ENCODE measurements around the gene FUT9. TPM values are rescaled to one million over a fixed set of nuclear protein-coding genes. Genes with fewer than 3 reads are reported as not detected.

Gene FUT9
- total and polyA plus RNA-seq, 11 donors = 0.02 TPM; not detected in 10

GRCh38 chr6:96213784-96214183 is 198.0 kb downstream of the FUT9 start:
- ATAC-seq (no peak), DNase-seq (no peak)
- Histone ChIP-seq H3K9me3 (no peaks in the 10 kb centered on the region), H3K4me1 (no peaks in the 10 kb centered on the region), H3K36me3 (no peaks in the 10 kb centered on the region), H3K27me3 (no peaks in the 10 kb centered on the region), H3K4me3 (no peak overlapping the region), H3K27ac (no peak overlapping the region)
- WGBS, 4 donors = 49 to 65% (median 58%) methylated on average over 3 of the region's 3 CpGs
- TF ChIP-seq CTCF (IDR thresholded peaks at IDR 0.05) (no peak), POLR2A (IDR thresholded peaks at IDR 0.05) (no peak)
- intact Hi-C loops (cut with DNase I) = no loop called here

DNA sequence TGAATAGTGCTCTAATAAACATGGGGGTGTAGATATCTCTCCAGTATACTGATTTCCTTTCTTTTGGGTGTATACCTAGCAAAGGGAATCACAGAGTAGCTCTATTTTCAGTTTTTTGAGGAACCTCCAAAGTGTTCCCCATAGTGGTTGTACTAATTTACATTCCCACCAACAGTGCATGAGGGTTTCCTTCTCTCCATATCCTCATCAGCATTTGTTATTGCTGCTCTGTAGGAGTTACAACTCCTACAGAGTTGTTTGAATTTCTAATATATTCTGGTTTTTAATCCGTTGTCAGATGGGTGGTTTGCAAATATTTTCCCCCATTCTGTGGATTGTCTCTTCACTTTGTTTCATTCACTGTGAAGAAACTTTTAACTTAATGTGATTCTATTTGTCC is 207.9 kb downstream of the FUT9 start:
- ATAC-seq (no peak), DNase-seq (no peak)
- Histone ChIP-seq H3K4me1 (no peaks in the 10 kb centered on the region), H3K9me3 (no peaks in the 10 kb centered on the region), H3K4me3 (no peak overlapping the region), H3K27ac (no peak overlapping the region), H3K36me3 (no peaks in the 10 kb centered on the region), H3K27me3 (no peaks in the 10 kb centered on the region)
- intact Hi-C loops (cut with DNase I) = no loop called here
- no peak for TF ChIP-seq POLR2A (IDR thresholded peaks at IDR 0.05)
- TF ChIP-seq CTCF (IDR thresholded peaks at IDR 0.05) = no peak
- 6 to 15% (median 11%) methylated on average over 1 of the region's 1 CpG for WGBS, 4 donors

GRCh38 chr6:96227135-96227534 is 211.4 kb downstream of the FUT9 start:
- TF ChIP-seq POLR2A (IDR thresholded peaks at IDR 0.05) = no peak
- TF ChIP-seq CTCF (IDR thresholded peaks at IDR 0.05) = no peak
- no peaks in the 10 kb centered on the region for H3K9me3 ChIP-seq
- no peak overlapping the region for H3K27ac ChIP-seq
- H3K36me3 ChIP-seq = no peaks in the 10 kb centered on the region
- DNase-seq (no peak), ATAC-seq (no peak)
- intact Hi-C loops (cut with DNase I) = no loop called here
- H3K4me1 ChIP-seq = no peaks in the 10 kb centered on the region
- H3K27me3 ChIP-seq = no peaks in the 10 kb centered on the region
- H3K4me3 ChIP-seq = no peak overlapping the region
- WGBS, 4 donors = 58 to 71% (median 66%) methylated on average over 2 of the region's 2 CpGs

DNA sequence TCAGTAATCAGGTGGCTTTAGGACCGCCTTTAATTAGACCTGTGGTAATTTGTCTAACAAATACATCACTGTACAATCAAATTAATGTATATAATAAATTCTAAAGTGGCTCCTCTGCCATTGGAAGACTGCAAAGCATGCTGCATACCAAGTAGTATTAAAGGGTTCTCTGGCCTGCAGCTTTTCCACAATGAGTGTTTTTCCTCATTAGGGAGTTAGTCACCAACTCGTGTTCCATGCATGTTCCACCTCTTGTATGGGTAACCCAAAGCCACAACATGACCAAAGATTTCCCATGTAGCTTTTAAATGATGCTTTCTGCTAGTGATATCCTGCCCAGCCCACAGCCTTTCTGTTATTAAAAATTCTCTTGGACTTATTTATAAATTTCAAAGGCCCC is 218.7 kb downstream of the FUT9 start:
- H3K27ac ChIP-seq = no peak overlapping the region
- 68 to 78% (median 71%) methylated on average over 2 of the region's 2 CpGs for WGBS, 4 donors
- ATAC-seq = no peak
- H3K36me3 ChIP-seq = no peaks in the 10 kb centered on the region
- H3K4me1 ChIP-seq = no peaks in the 10 kb centered on the region
- no peak for TF ChIP-seq POLR2A (IDR thresholded peaks at IDR 0.05)
- no peak for TF ChIP-seq CTCF (IDR thresholded peaks at IDR 0.05)
- H3K9me3 ChIP-seq = no peaks in the 10 kb centered on the region
- H3K4me3 ChIP-seq = no peak overlapping the region
- no peak for DNase-seq
- intact Hi-C loops (cut with DNase I) = no loop called here
- H3K27me3 ChIP-seq = no peaks in the 10 kb centered on the region
